Testis (tissue), 3 donors: ENCODE measurements around the gene MAPK11. TPM values are rescaled to one million over a fixed set of nuclear protein-coding genes. Genes with fewer than 3 reads are reported as not detected.

ENCODE experiments used
- DNase-seq: peaks from one replicate; pipeline ENCODE4 v3.0.0-alpha.2; 2019
- H3K27ac ChIP-seq, 2 donors: fragments of 200-600 bp; sonication (generic); one replicate each; pipeline ENCODE4 v1.5.1; 2019
- H3K27me3 ChIP-seq: fragments of 200-600 bp; sonication (generic); one replicate; pipeline ENCODE4 v1.5.1; 2019
- H3K36me3 ChIP-seq: fragments of 200-600 bp; sonication (generic); one replicate; pipeline ENCODE4 v1.5.1; 2017; ENCODE audit warnings: low read depth; ENCODE audit errors: missing control alignments
- H3K4me1 ChIP-seq: fragments of 200-600 bp; sonication (generic); one replicate; pipeline ENCODE4 v1.5.1; 2019
- H3K4me3 ChIP-seq, 2 donors: fragments of 200-600 bp; sonication (generic); one replicate each; pipeline ENCODE4 v1.5.1; 2017 to 2019
- H3K9me3 ChIP-seq: fragments of 200-600 bp; sonication (generic); one replicate; pipeline ENCODE4 v1.5.1; 2017
- CTCF ChIP-seq, 3 experiments: fragments of 450-650 bp in 2 of 3; fragments of 200-600 bp in 1 of 3; sonication (generic) in 1 of 3; IDR thresholded peaks; one replicate each; pipeline ENCODE4 v1.5.1; 2016 to 2019; ENCODE audit warnings: antibody characterized with exemption in 3 of 3, mild to moderate bottlenecking in 2 of 3, moderate library complexity in 1 of 3
- POLR2A ChIP-seq: fragments of 450-650 bp; IDR thresholded peaks from one replicate; pipeline ENCODE4 v1.6.1; 2017; ENCODE audit warnings: antibody characterized with exemption, mild to moderate bottlenecking, moderate library complexity
- WGBS, 2 donors: methylation state at CpG; one replicate each; pipeline ENCODE4 v1.1.5; 2018; 5-methylcytosine and 5-hydroxymethylcytosine counted together
- intact Hi-C: fragments of 100-400 bp; cut with DNase I; formaldehyde crosslinking; loops from one replicate; pipeline ENCODE4 v1.15.1; 2023; ENCODE audit warnings: low total_unique reads
- polyA plus RNA-seq: library from polyadenylated mRNA; stranded (reverse); fragments of 350-450 nt; fragmentation: Illumina TruSeq; extraction: RNeasy Lipid Tissue Mini Kit (QIAGEN cat#74804); gene quantifications from one replicate; pipeline ENCODE4 v1.2.3, GENCODE V29; 2014; ENCODE audit warnings: low read depth, low replicate concordance; ENCODE audit not compliant: insufficient read depth
- total RNA-seq, 2 donors: library from RNA; depleted of rRNA; stranded (reverse); fragments of >200 nt; gene quantifications; one replicate each; pipeline ENCODE4 v1.2.3, GENCODE V29; 2016

MAPK11 gene
- total and polyA plus RNA-seq, 3 donors from 2014 or later, result 6.4 to 10.7 (median 8.3) TPM

GRCh38 chr22:50280022-50280707 lies 10.0 kb upstream of the MAPK11 start:
- no peak for DNase-seq
- Histone ChIP-seq H3K4me1 (no peaks in the 10 kb centered on the region), H3K27ac (no peak overlapping the region), H3K27me3 (no peaks in the 10 kb centered on the region), H3K9me3 (no peaks in the 10 kb centered on the region), H3K36me3 (no peaks in the 10 kb centered on the region), H3K4me3 (no peak overlapping the region)
- TF ChIP-seq CTCF (IDR thresholded peaks at IDR 0.05), result no peak
- no peak for TF ChIP-seq POLR2A
- intact Hi-C loops, result no loop called here
- WGBS, 2 donors, result 90 to 97% methylated on average over 11 to 38 of the region's 38 CpGs

- Histone ChIP-seq H3K36me3 (no peaks in the 10 kb centered on the region), H3K4me3 (no peak overlapping the region), H3K27ac (no peak overlapping the region), H3K4me1 (no peaks in the 10 kb centered on the region), H3K9me3 (no peaks in the 10 kb centered on the region), H3K27me3 (no peaks in the 10 kb centered on the region)
- 92 to 96% methylated on average over 6 to 30 of the region's 30 CpGs for WGBS, 2 donors
- intact Hi-C loops, result no loop called here
- no peak for DNase-seq
- TF ChIP-seq POLR2A, result no peak
- TF ChIP-seq CTCF (IDR thresholded peaks at IDR 0.05), result no peak
These were observed 8.9 kb upstream of the MAPK11 start for GRCh38 chr22:50278956-50279619.

- H3K4me3 ChIP-seq, result no peak overlapping the region
- no peaks in the 10 kb centered on the region for H3K9me3 ChIP-seq
- intact Hi-C loops, result no loop called here
- H3K27ac ChIP-seq, result no peak overlapping the region
- no peaks in the 10 kb centered on the region for H3K36me3 ChIP-seq
- no peaks in the 10 kb centered on the region for H3K4me1 ChIP-seq
- DNase-seq, result no peak
- WGBS, 2 donors, result 94% methylated on average over 21 of the region's 21 CpGs; no CpG with 5 or more reads in 1 of the 2 donors
- H3K27me3 ChIP-seq, result no peaks in the 10 kb centered on the region
- no peak for TF ChIP-seq CTCF (IDR thresholded peaks at IDR 0.05)
- no peak for TF ChIP-seq POLR2A
These were observed 8.3 kb upstream of the MAPK11 start for GRCh38 chr22:50278461-50278860.

GRCh38 chr22:50277761-50278160 lies 7.6 kb upstream of the MAPK11 start:
- Histone ChIP-seq H3K36me3 (no peaks in the 10 kb centered on the region), H3K4me3 (no peak overlapping the region), H3K27me3 (no peaks in the 10 kb centered on the region), H3K4me1 (no peaks in the 10 kb centered on the region), H3K9me3 (no peaks in the 10 kb centered on the region), H3K27ac (no peak overlapping the region)
- DNase-seq, result no peak
- TF ChIP-seq CTCF (IDR thresholded peaks at IDR 0.05) (no peak), POLR2A (no peak)
- intact Hi-C loops, result no loop called here
- 91% methylated on average over 23 of the region's 25 CpGs for WGBS, 2 donors
